ENCODE results near the gene CNFN. TPM values are rescaled to one million over a fixed set of nuclear protein-coding genes. Genes with fewer than 3 reads are reported as not detected.
A peak's percentile ranks its signal among the peaks of the same experiment; 100 is the strongest.

Gene CNFN
- total RNA-seq, 5 donors from 2014 or later (not counting 1 experiment from before 2014, with no cell fraction given): 1.1 TPM; not detected in 4

GRCh38 chr19:42422092-42422900 lies 32.2 kb upstream of the CNFN start:
- Histone ChIP-seq H3K9me3 (no peaks in the 10 kb centered on the region), H3K27me3 (replicated peaks in 1 of 2; ENCODE audit: control insufficient read depth in 2 of 2, extremely low read depth in 1 of 2, insufficient read depth in 2 of 2, low read length in 1 of 2) (no peaks in the 10 kb centered on the region), H3K4me3 (ENCODE audit: control insufficient read depth in 1 of 2, extremely low read depth in 1 of 2, low read length in 1 of 2) (peak overlapping the region; percentile 81 to 83), H3K4me1 (ENCODE audit: control insufficient read depth in 1 of 2, extremely low read depth in 1 of 2, insufficient read depth in 2 of 2, low read length in 2 of 2) (peaks cover 8 to 50% of the 10 kb centered on the region in 2 experiments), H3K27ac (ENCODE audit: low read length) (peak overlapping the region; percentile 62), H3K36me3 (ENCODE audit: control insufficient read depth in 2 of 2, extremely low read depth in 1 of 2, insufficient read depth in 1 of 2, low read length in 1 of 2) (peaks cover 0 to 4% of the 10 kb centered on the region in 2 donors)
- ATAC-seq (replicated peaks in 1 of 4) (no peak), DNase-seq (no peak)
- 87% methylated on average over 11 of the region's 17 CpGs for WGBS (ENCODE audit: insufficient coverage)
- no peaks in the 10 kb centered on the region for H3K36me3 Mint-ChIP-seq
- no peaks in the 10 kb centered on the region for H3K9me3 Mint-ChIP-seq
- peak overlapping the region; percentile 94 to 99 (median 99) for H3K4me3 Mint-ChIP-seq
- CTCF ChIA-PET: interaction anchor here in 1 of 2 donors (1.5 to 2.3 kb wide), 3 partner anchors 11 to 28 kb away, joined by 4 to 11 read pairs (median 10); no protein-coding TSS in a partner anchor
- POLR2A ChIA-PET: no interaction called here
- H3K27ac Mint-ChIP-seq: peak overlapping the region; percentile 85 to 95
- H3K4me1 Mint-ChIP-seq: peaks cover 42 to 47% (median 44%) of the 10 kb centered on the region in 3 donors
- H3K27me3 Mint-ChIP-seq: no peaks in the 10 kb centered on the region

- WGBS (ENCODE audit: insufficient coverage): 98% methylated on average over 9 of the region's 9 CpGs
- H3K9me3 ChIP-seq: no peaks in the 10 kb centered on the region
- DNase-seq (no peak), ATAC-seq (replicated peaks in 1 of 4) (no peak)
- Mint-ChIP-seq H3K9me3 (no peaks in the 10 kb centered on the region), H3K27me3 (no peaks in the 10 kb centered on the region), H3K4me1 (peaks cover 42 to 47% (median 44%) of the 10 kb centered on the region in 3 donors), H3K4me3 (peak overlapping the region; percentile 94 to 99 (median 99)), H3K27ac (no peak overlapping the region), H3K36me3 (no peaks in the 10 kb centered on the region)
- H3K36me3 ChIP-seq (ENCODE audit: control insufficient read depth in 2 of 2, extremely low read depth in 1 of 2, insufficient read depth in 1 of 2, low read length in 1 of 2): peaks cover 0 to 6% of the 10 kb centered on the region in 2 donors
- ChIA-PET CTCF (interaction anchor here in 1 of 2 donors (2.2 kb wide), 1 partner anchor 19 kb away, joined by 12 read pairs; no protein-coding TSS in a partner anchor), POLR2A (no interaction called here)
- no peak overlapping the region for H3K4me3 ChIP-seq (ENCODE audit: control insufficient read depth in 1 of 2, extremely low read depth in 1 of 2, low read length in 1 of 2)
- no peaks in the 10 kb centered on the region for H3K27me3 ChIP-seq (replicated peaks in 1 of 2; ENCODE audit: control insufficient read depth in 2 of 2, extremely low read depth in 1 of 2, insufficient read depth in 2 of 2, low read length in 1 of 2)
- peaks cover 8 to 50% of the 10 kb centered on the region in 2 experiments for H3K4me1 ChIP-seq (ENCODE audit: control insufficient read depth in 1 of 2, extremely low read depth in 1 of 2, insufficient read depth in 2 of 2, low read length in 2 of 2)
- no peak overlapping the region for H3K27ac ChIP-seq (ENCODE audit: low read length)
Measured at GRCh38 chr19:42421591-42422031, 31.5 kb upstream of the CNFN start.

DNA sequence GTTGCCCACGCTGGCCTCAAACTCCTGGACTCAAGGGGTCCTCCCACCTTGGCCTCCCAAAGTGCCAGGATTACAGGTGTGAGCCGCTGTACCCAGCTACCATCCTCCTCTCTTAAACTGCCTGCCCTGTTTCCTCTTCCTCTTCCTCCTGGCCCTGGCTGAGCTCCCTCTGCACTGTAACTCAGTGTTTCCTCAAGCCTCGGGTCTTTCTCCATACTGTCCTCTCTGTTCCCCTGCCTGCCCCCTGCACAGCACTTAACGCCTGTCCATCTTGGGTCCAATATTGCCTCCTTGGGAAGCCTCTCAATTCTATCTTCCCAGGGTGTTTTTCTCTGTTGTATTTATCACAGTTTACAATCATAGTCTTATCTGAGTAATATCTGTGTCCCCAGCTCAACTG lies 31.0 kb upstream of the CNFN start:
- Mint-ChIP-seq H3K36me3 (no peaks in the 10 kb centered on the region), H3K4me3 (peak overlapping the region; percentile 94 to 99 (median 99)), H3K27me3 (no peaks in the 10 kb centered on the region), H3K4me1 (peaks cover 42 to 47% (median 44%) of the 10 kb centered on the region in 3 donors), H3K27ac (peak overlapping the region in 1 of 2 donors; percentile 45), H3K9me3 (no peaks in the 10 kb centered on the region)
- WGBS (ENCODE audit: insufficient coverage): 90% methylated on average over 4 of the region's 4 CpGs
- Histone ChIP-seq H3K27ac (ENCODE audit: low read length) (no peak overlapping the region), H3K9me3 (no peaks in the 10 kb centered on the region), H3K36me3 (ENCODE audit: control insufficient read depth in 2 of 2, extremely low read depth in 1 of 2, insufficient read depth in 1 of 2, low read length in 1 of 2) (peaks cover 0 to 6% of the 10 kb centered on the region in 2 donors), H3K4me1 (ENCODE audit: control insufficient read depth in 1 of 2, extremely low read depth in 1 of 2, insufficient read depth in 2 of 2, low read length in 2 of 2) (peaks cover 8 to 50% of the 10 kb centered on the region in 2 experiments), H3K4me3 (ENCODE audit: control insufficient read depth in 1 of 2, extremely low read depth in 1 of 2, low read length in 1 of 2) (no peak overlapping the region), H3K27me3 (replicated peaks in 1 of 2; ENCODE audit: control insufficient read depth in 2 of 2, extremely low read depth in 1 of 2, insufficient read depth in 2 of 2, low read length in 1 of 2) (no peaks in the 10 kb centered on the region)
- CTCF ChIA-PET: interaction anchor here (1.5 to 2.2 kb wide), 3 partner anchors 18 to 20 kb away, joined by 5 to 12 read pairs (median 8); no protein-coding TSS in a partner anchor
- ATAC-seq (replicated peaks in 1 of 4) (no peak), DNase-seq (no peak)
- POLR2A ChIA-PET: no interaction called here

- no peaks in the 10 kb centered on the region for H3K27me3 ChIP-seq (replicated peaks in 1 of 2; ENCODE audit: control insufficient read depth in 2 of 2, extremely low read depth in 1 of 2, insufficient read depth in 2 of 2, low read length in 1 of 2)
- Mint-ChIP-seq H3K4me3 (no peak overlapping the region), H3K36me3 (no peaks in the 10 kb centered on the region), H3K4me1 (peaks cover 42 to 47% (median 44%) of the 10 kb centered on the region in 3 donors), H3K27me3 (no peaks in the 10 kb centered on the region), H3K9me3 (no peaks in the 10 kb centered on the region), H3K27ac (peak overlapping the region; percentile 18 to 31)
- peaks cover 0 to 6% of the 10 kb centered on the region in 2 donors for H3K36me3 ChIP-seq (ENCODE audit: control insufficient read depth in 2 of 2, extremely low read depth in 1 of 2, insufficient read depth in 1 of 2, low read length in 1 of 2)
- ATAC-seq (replicated peaks in 1 of 4) (peak in 3 of 4 experiments; percentile 13 to 21 (median 21)), DNase-seq (peak; percentile 46 to 85 (median 71))
- ChIA-PET POLR2A (no interaction called here), CTCF (interaction anchor here (1.0 to 2.2 kb wide), 5 partner anchors 13 to 21 kb away, joined by 5 to 12 read pairs (median 6); no protein-coding TSS in a partner anchor)
- no peak overlapping the region for H3K4me3 ChIP-seq (ENCODE audit: control insufficient read depth in 1 of 2, extremely low read depth in 1 of 2, low read length in 1 of 2)
- H3K9me3 ChIP-seq: no peaks in the 10 kb centered on the region
- 38% methylated on average over 8 of the region's 10 CpGs for WGBS (ENCODE audit: insufficient coverage)
- H3K4me1 ChIP-seq (ENCODE audit: control insufficient read depth in 1 of 2, extremely low read depth in 1 of 2, insufficient read depth in 2 of 2, low read length in 2 of 2): peaks cover 8 to 50% of the 10 kb centered on the region in 2 experiments
- H3K27ac ChIP-seq (ENCODE audit: low read length): no peak overlapping the region
Measured at GRCh38 chr19:42420055-42420544, 30.0 kb upstream of the CNFN start.

DNA sequence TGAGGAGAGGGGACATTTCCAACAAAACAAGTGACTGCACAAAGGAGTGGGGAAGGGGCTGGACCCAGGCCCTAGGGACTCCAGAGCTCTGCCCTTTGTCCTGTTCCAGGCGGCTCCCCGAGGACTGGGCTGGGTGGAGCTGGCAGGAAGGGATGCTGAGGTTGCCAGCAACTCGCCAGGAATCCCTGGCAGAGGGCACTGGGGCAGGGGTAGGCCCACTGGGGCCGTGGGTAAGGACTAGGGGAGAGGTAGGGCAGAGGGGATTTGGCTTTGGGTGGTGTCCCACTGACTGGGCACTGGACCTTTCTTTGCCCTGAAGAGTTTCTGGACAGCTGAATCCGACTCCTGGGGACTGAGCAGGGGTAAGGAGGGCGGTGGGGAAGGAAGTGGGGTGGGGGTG lies 29.2 kb upstream of the CNFN start:
- ChIA-PET POLR2A (no interaction called here), CTCF (interaction anchor here (0.6 to 2.2 kb wide), 6 partner anchors 14 to 283 kb away, joined by 4 to 12 read pairs (median 7); no protein-coding TSS in a partner anchor)
- no peak overlapping the region for H3K4me3 Mint-ChIP-seq
- Histone ChIP-seq H3K4me1 (ENCODE audit: control insufficient read depth in 1 of 2, extremely low read depth in 1 of 2, insufficient read depth in 2 of 2, low read length in 2 of 2) (peaks cover 8 to 42% of the 10 kb centered on the region in 2 experiments), H3K36me3 (ENCODE audit: control insufficient read depth in 2 of 2, extremely low read depth in 1 of 2, insufficient read depth in 1 of 2, low read length in 1 of 2) (peaks cover 0 to 8% of the 10 kb centered on the region in 2 donors), H3K27me3 (replicated peaks in 1 of 2; ENCODE audit: control insufficient read depth in 2 of 2, extremely low read depth in 1 of 2, insufficient read depth in 2 of 2, low read length in 1 of 2) (no peaks in the 10 kb centered on the region), H3K27ac (ENCODE audit: low read length) (no peak overlapping the region), H3K4me3 (ENCODE audit: control insufficient read depth in 1 of 2, extremely low read depth in 1 of 2, low read length in 1 of 2) (no peak overlapping the region), H3K9me3 (no peaks in the 10 kb centered on the region)
- 85% methylated on average over 5 of the region's 6 CpGs for WGBS (ENCODE audit: insufficient coverage)
- ATAC-seq (replicated peaks in 1 of 4) (no peak), DNase-seq (no peak)
- H3K36me3 Mint-ChIP-seq: peaks cover 5% of the 10 kb centered on the region
- peaks cover 41 to 45% (median 41%) of the 10 kb centered on the region in 3 donors for H3K4me1 Mint-ChIP-seq
- H3K27ac Mint-ChIP-seq: no peak overlapping the region
- H3K9me3 Mint-ChIP-seq: no peaks in the 10 kb centered on the region
- no peaks in the 10 kb centered on the region for H3K27me3 Mint-ChIP-seq

DNA sequence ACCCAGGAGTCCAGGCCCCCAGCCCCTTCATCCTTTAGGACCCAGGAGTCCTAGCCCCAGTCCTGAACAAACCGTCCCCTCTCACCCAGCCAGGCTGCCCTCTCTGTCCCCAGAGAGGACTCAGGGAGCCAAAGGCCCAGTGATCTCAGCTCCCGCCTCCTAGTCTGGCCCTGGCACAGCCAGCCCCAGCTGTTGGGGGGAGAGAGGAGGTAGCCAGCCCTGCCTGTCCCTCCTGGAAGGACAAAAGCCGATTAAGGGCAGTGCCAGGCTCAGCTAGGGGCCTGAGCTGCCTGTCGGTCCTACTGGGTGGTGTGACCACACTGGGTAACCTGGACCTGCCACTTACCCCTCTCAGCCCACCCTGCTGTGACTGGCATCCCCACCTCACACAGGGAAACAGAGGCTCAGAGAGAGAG lies 22.6 kb upstream of the CNFN start:
- H3K4me1 Mint-ChIP-seq: peaks cover 2 to 12% (median 5%) of the 10 kb centered on the region in 3 donors
- no peaks in the 10 kb centered on the region for H3K9me3 Mint-ChIP-seq
- 100% methylated on average over 2 of the region's 4 CpGs for WGBS (ENCODE audit: insufficient coverage)
- no peak overlapping the region for H3K27ac Mint-ChIP-seq
- Histone ChIP-seq H3K4me1 (ENCODE audit: control insufficient read depth in 1 of 2, extremely low read depth in 1 of 2, insufficient read depth in 2 of 2, low read length in 2 of 2) (no peaks in the 10 kb centered on the region), H3K27me3 (replicated peaks in 1 of 2; ENCODE audit: control insufficient read depth in 2 of 2, extremely low read depth in 1 of 2, insufficient read depth in 2 of 2, low read length in 1 of 2) (no peaks in the 10 kb centered on the region), H3K4me3 (ENCODE audit: control insufficient read depth in 1 of 2, extremely low read depth in 1 of 2, low read length in 1 of 2) (no peak overlapping the region), H3K27ac (ENCODE audit: low read length) (no peak overlapping the region), H3K9me3 (no peaks in the 10 kb centered on the region), H3K36me3 (ENCODE audit: control insufficient read depth in 2 of 2, extremely low read depth in 1 of 2, insufficient read depth in 1 of 2, low read length in 1 of 2) (peaks cover 6 to 19% of the 10 kb centered on the region in 2 donors)
- ChIA-PET CTCF (interaction anchor here in 1 of 2 donors (1.0 kb wide), 1 partner anchor 12 kb away, joined by 4 read pairs; no protein-coding TSS in a partner anchor), POLR2A (no interaction called here)
- H3K36me3 Mint-ChIP-seq: peaks cover 21% of the 10 kb centered on the region
- ATAC-seq (replicated peaks in 1 of 4) (no peak), DNase-seq (no peak)
- H3K4me3 Mint-ChIP-seq: no peak overlapping the region
- H3K27me3 Mint-ChIP-seq: no peaks in the 10 kb centered on the region
